HepG2 (cell line): ENCODE measurements around the gene ACTG2. TPM values are rescaled to one million over a fixed set of nuclear protein-coding genes. Genes with fewer than 3 reads are reported as not detected.

Experiments
- ATAC-seq: fragments of 200-7000 bp; cut with Tn5 transposase; 3 replicates; pipeline ENCODE4 v1.9.1; 2020; ENCODE audit warnings: mild to moderate bottlenecking, moderate library complexity
- BruUV-seq: library from RNA; stranded (reverse); fragments of 400-500 nt; replicated peaks from 2 replicates; lab custom pipeline; 2021; lab: Mats Ljungman, UMichigan
- CTCF ChIA-PET: fragments of 300-600 bp; formaldehyde crosslinking; extraction: SDS; loops from one replicate; lab custom pipeline; 2021; ENCODE audit warnings: low total read pairs, inconsistent platforms, low intra/inter-chr PET ratio; lab: Yijun Ruan, JAX
- POLR2A ChIA-PET: fragments of 350-600 bp; sonication (Branson Sonifier 250); formaldehyde crosslinking; loops from one replicate; lab custom pipeline; 2020; ENCODE audit warnings: antibody characterized with exemption, inconsistent platforms; lab: Yijun Ruan, JAX
- DNase-seq: peaks from one replicate; pipeline ENCODE4 v3.0.0-alpha.2; 2015; ENCODE audit warnings: low spot score
- FAIRE-seq: peaks from 3 replicates; lab custom pipeline; 2011; peaks lifted over from hg19 to GRCh38; lab: Jason Lieb, UNC
- H2AFZ ChIP-seq: one replicate; pipeline ENCODE4 v1.6.1; 2011; ENCODE audit warnings: low read length, inconsistent platforms
- H3K27ac ChIP-seq: fragments of 300-600 bp; 3 replicates; pipeline ENCODE4 v1.8.0; 2011; ENCODE audit warnings: mixed run types, mild to moderate bottlenecking, mixed read lengths, low read length, inconsistent platforms; ENCODE audit not compliant: insufficient read depth; ENCODE audit errors: extremely low read length
- H3K27me3 ChIP-seq, 2 experiments: fragments of 200-600 bp in 1 of 2; 2 replicates in 1 of 2; 3 replicates in 1 of 2; pipeline versions ENCODE4 v1.6.0 to v1.8.0; 2011; ENCODE audit warnings: low read length in 2 of 2, mild to moderate bottlenecking in 2 of 2, moderate library complexity in 2 of 2, inconsistent platforms in 1 of 2; ENCODE audit not compliant: insufficient read depth in 2 of 2, control insufficient read depth in 1 of 2
- H3K36me3 ChIP-seq, 2 experiments: fragments of 200-600 bp in 1 of 2; replicated peaks in 1 of 2; 2 replicates in 1 of 2; 3 replicates in 1 of 2; pipeline versions ENCODE4 v1.5.1 to v1.8.0; 2011; ENCODE audit warnings: low read length in 2 of 2, inconsistent platforms in 1 of 2; ENCODE audit not compliant: insufficient read depth in 2 of 2, control insufficient read depth in 1 of 2
- H3K4me1 ChIP-seq: 2 replicates; pipeline ENCODE4 v1.5.1; 2012; ENCODE audit warnings: low read length, inconsistent platforms; ENCODE audit not compliant: insufficient read depth
- H3K4me2 ChIP-seq: 2 replicates; pipeline ENCODE4 v1.6.0; 2011; ENCODE audit warnings: low read depth, low read length, inconsistent platforms
- H3K4me3 ChIP-seq, 3 experiments: fragments of 200-600 bp in 1 of 3; sonication (generic), shearing (Covaris generic) in 1 of 3; replicated peaks in 1 of 3; 2 replicates each; pipeline ENCODE4 v1.5.1; 2011 to 2016; ENCODE audit warnings: low read length in 3 of 3, inconsistent platforms in 2 of 3, low read depth in 2 of 3, mild to moderate bottlenecking in 2 of 3, control low read depth in 1 of 3, mixed read lengths in 1 of 3; ENCODE audit not compliant: insufficient read depth in 1 of 3
- H3K79me2 ChIP-seq: one replicate; pipeline ENCODE4 v1.6.1; 2011; ENCODE audit warnings: low read length, inconsistent platforms; ENCODE audit not compliant: insufficient read depth
- H3K9ac ChIP-seq: 2 replicates; pipeline ENCODE4 v1.6.0; 2011; ENCODE audit warnings: mild to moderate bottlenecking, low read depth, low read length, inconsistent platforms; ENCODE audit not compliant: insufficient read depth
- H3K9me3 ChIP-seq: 2 replicates; pipeline ENCODE4 v1.5.1; 2012; ENCODE audit warnings: mild to moderate bottlenecking, low read length
- H4K20me1 ChIP-seq: 2 replicates; pipeline ENCODE4 v1.6.0; 2011; ENCODE audit warnings: inconsistent platforms, mild to moderate bottlenecking, low read length, moderate library complexity; ENCODE audit not compliant: insufficient read depth
- HMG20A ChIP-seq: IDR thresholded peaks from 2 replicates; pipeline ENCODE4 v1.6.1; 2016; ENCODE audit warnings: borderline replicate concordance
- KLF12 ChIP-seq: sonication (generic); formaldehyde crosslinking; IDR thresholded peaks from 2 replicates; pipeline ENCODE4 v1.4.0; 2020; ENCODE audit warnings: missing genetic modification reagents, borderline replicate concordance
- NRL ChIP-seq: sonication (generic); formaldehyde crosslinking; IDR thresholded peaks from 2 replicates; pipeline ENCODE4 v1.5.0; 2020; ENCODE audit warnings: missing genetic modification reagents, mild to moderate bottlenecking, moderate library complexity, borderline replicate concordance
- SMC3 ChIP-seq: IDR thresholded peaks from 2 replicates; pipeline ENCODE4 v1.6.1; 2011; ENCODE audit warnings: low read length, improper control_type of control experiment
- ZFP36L1 ChIP-seq: sonication (generic); formaldehyde crosslinking; IDR thresholded peaks from 2 replicates; pipeline ENCODE4 v1.8.0; 2022; ENCODE audit warnings: mild to moderate bottlenecking, missing genetic modification reagents, moderate library complexity
- ZFX ChIP-seq: sonication (generic); formaldehyde crosslinking; IDR thresholded peaks from 2 replicates; pipeline ENCODE4 v1.4.0; 2020; ENCODE audit warnings: mild to moderate bottlenecking, low read depth, missing genetic modification reagents, moderate library complexity
- ZKSCAN1 ChIP-seq: fragments of 150-350 bp; IDR thresholded peaks from 2 replicates; pipeline ENCODE4 v1.6.1; 2014; ENCODE audit warnings: low read length
- ZNF83 ChIP-seq: sonication (generic); formaldehyde crosslinking; IDR thresholded peaks from 2 replicates; pipeline ENCODE4 v1.4.0; 2020; ENCODE audit warnings: missing genetic modification reagents, mild to moderate bottlenecking, borderline replicate concordance
- ZNF841 ChIP-seq: sonication (generic); formaldehyde crosslinking; IDR thresholded peaks from 2 replicates; pipeline ENCODE4 v1.8.1; 2023; ENCODE audit warnings: missing genetic modification reagents, borderline replicate concordance
- WGBS: methylation state at CpG from one replicate; pipeline ENCODE4 v1.1.6; 2017; ENCODE audit warnings: low lambda C conversion rate; 5-methylcytosine and 5-hydroxymethylcytosine counted together
- in situ Hi-C: cut with HindIII; loops from 2 replicates; pipeline ENCODE4 v1.10.0; 2017; ENCODE audit warnings: low pct_unique_long_range_greater_than_20kb; ENCODE audit not compliant: extremely low pct_ligation_motif_present
- intact Hi-C: fragments of 100-400 bp; cut with micrococcal nuclease; formaldehyde crosslinking; loops from one replicate; pipeline ENCODE4 v1.10.0; 2022; ENCODE audit not compliant: unreplicated experiment
- polyA plus RNA-seq, 8 experiments: library from polyadenylated mRNA; depleted of rRNA in 3 of 8; stranded (reverse) in 7 of 8; unstranded in 1 of 8; fragments of >200 nt; fragmentation: Illumina TruSeq in 4 of 8; extraction: Trizol in 4 of 8; gene quantifications; 2 replicates each; pipeline versions ENCODE4 v1.2.1 to v1.2.3, GENCODE V29; 2011 to 2016; ENCODE audit warnings: low read depth in 4 of 8, missing spikeins in 1 of 8, mixed read lengths in 1 of 8; ENCODE audit not compliant: insufficient read depth in 1 of 8
- total RNA-seq, 5 experiments: library from RNA; depleted of rRNA; stranded (reverse); fragments of >200 nt; fragmentation: Illumina TruSeq; extraction: Trizol; gene quantifications; 2 replicates each; pipeline ENCODE4 v1.2.3, GENCODE V29; 2016; ENCODE audit warnings: low read depth in 1 of 5
- TF ChIP-seq, protein P1 (sequence below): sonication (generic); formaldehyde crosslinking; IDR thresholded peaks from 2 replicates; pipeline ENCODE4 v1.8.1; 2023; ENCODE audit warnings: missing genetic modification reagents, inconsistent platforms, borderline replicate concordance

The ACTG2 gene
- total and polyA plus RNA-seq, 2 of the 13 experiments (the other 11 are each of a cell fraction or from before 2014, with no cell fraction given), result 0.13 TPM; not detected in 1

DNA sequence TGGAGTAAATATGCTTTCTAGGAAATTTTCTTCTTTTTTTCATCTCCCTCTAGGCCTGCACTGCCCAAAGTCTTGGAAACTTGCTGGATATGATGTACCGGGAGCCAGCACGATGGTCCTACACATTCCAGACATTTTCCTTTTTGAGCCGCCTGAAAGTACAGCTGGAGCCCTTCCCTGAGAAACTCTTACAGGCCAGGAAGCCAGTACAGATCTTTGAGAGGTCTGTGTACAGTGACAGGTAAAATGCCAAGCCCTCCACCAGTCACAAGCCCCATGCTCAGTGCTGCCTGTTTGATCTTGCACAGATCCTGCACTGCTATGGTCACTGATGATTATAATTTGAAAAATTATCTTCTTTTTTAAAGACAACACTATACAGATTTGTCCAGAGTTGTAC is 53.9 kb downstream of the ACTG2 start (continued):
- TF ChIP-seq ZFP36L1 (CRISPR knock-in tag), result no peak

DNA sequence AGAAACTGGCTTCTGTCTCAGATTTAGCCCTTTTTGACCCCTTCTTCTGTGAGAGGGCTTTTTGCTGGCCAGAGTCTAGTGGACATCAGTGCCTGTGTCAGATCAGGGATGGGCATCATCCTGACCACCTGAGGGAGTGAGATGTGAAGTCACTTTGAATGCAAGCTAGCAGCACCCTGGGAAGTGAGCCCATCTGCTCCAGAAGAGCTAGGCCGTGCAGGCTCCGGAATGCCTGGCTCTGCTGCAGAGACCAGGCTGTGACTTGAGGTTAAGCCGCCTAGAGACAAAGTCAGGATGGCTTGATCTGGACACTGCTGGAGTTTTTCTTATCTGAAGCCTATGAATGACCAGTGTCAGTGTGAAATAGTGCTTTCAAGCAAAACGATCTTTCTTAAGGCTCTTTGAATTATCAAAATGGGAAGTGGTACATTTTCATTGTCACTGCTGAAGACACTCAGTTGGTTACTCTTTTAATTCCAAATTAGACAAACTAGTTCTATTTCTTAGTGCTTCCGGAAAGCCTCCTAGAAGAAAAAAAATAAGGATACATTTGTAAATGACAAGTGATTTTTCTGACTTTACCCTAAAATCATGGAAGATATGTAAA is 54.7 kb downstream of the ACTG2 start:
- no peak for DNase-seq
- no peak for TF ChIP-seq ZNF83 (CRISPR knock-in tag)
- TF ChIP-seq, protein P1, sequence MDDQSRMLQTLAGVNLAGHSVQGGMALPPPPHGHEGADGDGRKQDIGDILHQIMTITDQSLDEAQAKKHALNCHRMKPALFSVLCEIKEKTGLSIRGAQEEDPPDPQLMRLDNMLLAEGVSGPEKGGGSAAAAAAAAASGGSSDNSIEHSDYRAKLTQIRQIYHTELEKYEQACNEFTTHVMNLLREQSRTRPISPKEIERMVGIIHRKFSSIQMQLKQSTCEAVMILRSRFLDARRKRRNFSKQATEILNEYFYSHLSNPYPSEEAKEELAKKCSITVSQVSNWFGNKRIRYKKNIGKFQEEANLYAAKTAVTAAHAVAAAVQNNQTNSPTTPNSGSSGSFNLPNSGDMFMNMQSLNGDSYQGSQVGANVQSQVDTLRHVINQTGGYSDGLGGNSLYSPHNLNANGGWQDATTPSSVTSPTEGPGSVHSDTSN, result no peak
- TF ChIP-seq HMG20A (CRISPR knock-in tag), result no peak
- no peak for TF ChIP-seq ZKSCAN1
- TF ChIP-seq KLF12 (CRISPR knock-in tag), result no peak
- TF ChIP-seq ZNF841 (CRISPR knock-in tag), result no peak
- no peak for TF ChIP-seq ZFX (CRISPR knock-in tag)
- TF ChIP-seq NRL (CRISPR knock-in tag), result no peak
- TF ChIP-seq SMC3, result no peak
- Histone ChIP-seq H3K4me3 (no peak overlapping the region), H3K4me1 (no peaks in the 10 kb centered on the region), H3K36me3 (peaks cover 49 to 95% of the 10 kb centered on the region in 2 experiments), H3K27me3 (no peaks in the 10 kb centered on the region), H3K4me2 (no peak overlapping the region), H4K20me1 (no peaks in the 10 kb centered on the region; the same call in 1 of the 2 replicates), H3K79me2 (peaks cover 18% of the 10 kb centered on the region), H3K27ac (no peak overlapping the region), H2AFZ (no peak overlapping the region), H3K9ac (no peak overlapping the region), H3K9me3 (no peaks in the 10 kb centered on the region)
- no peak for FAIRE-seq
- no peak for ATAC-seq
- WGBS, result 94% methylated on average over 5 of the region's 5 CpGs
- BruUV-seq, result no TSS peak
- in situ Hi-C loops (no loop called here), intact Hi-C loops (no loop called here)
- ChIA-PET CTCF (no interaction called here), POLR2A (no interaction called here)
